ENCODE measurements around the gene PRKN. TPM values are rescaled to one million over a fixed set of nuclear protein-coding genes. Genes with fewer than 3 reads are reported as not detected.

The PRKN gene
- total RNA-seq, 2 donors from 2014 or later: 3.3 to 4.8 TPM

GRCh38 chr6:161631676-161632194 is 1095.8 kb downstream of the PRKN start:
- Histone ChIP-seq H3K9ac (ENCODE audit: extremely low read depth, low read length, poor library complexity, severe bottlenecking) (no peak overlapping the region), H3K4me1 (ENCODE audit: control insufficient read depth, insufficient read depth, low read length) (no peaks in the 10 kb centered on the region), H3K4me3 (ENCODE audit: low read length) (no peak overlapping the region), H3K27me3 (ENCODE audit: control insufficient read depth, insufficient read depth, low read length, poor library complexity, severe bottlenecking) (no peaks in the 10 kb centered on the region), H3K9me3 (ENCODE audit: control insufficient read depth, low read length) (no peaks in the 10 kb centered on the region), H3K27ac (ENCODE audit: low read depth, low read length) (no peak overlapping the region), H3K36me3 (ENCODE audit: control insufficient read depth, insufficient read depth, low read length) (no peaks in the 10 kb centered on the region)
- Mint-ChIP-seq H3K9me3 (peaks cover 6% of the 10 kb centered on the region), H3K27ac (no peak overlapping the region), H3K36me3 (ENCODE audit: low read depth) (no peaks in the 10 kb centered on the region), H3K27me3 (ENCODE audit: insufficient read depth) (peaks cover 6% of the 10 kb centered on the region), H3K4me3 (no peak overlapping the region), H3K4me1 (no peaks in the 10 kb centered on the region)
- WGBS, 2 experiments (ENCODE audit: insufficient coverage in 1 of 2, insufficient read length in 1 of 2): 83 to 86% methylated on average over 1 to 2 of the region's 2 CpGs
- TF ChIP-seq CTCF (conservative IDR thresholded peaks at IDR 0.05): no peak
- DNase-seq: no peak

- Histone ChIP-seq H3K4me1 (ENCODE audit: control insufficient read depth, insufficient read depth, low read length) (no peaks in the 10 kb centered on the region), H3K4me3 (ENCODE audit: low read length) (no peak overlapping the region), H3K27me3 (ENCODE audit: control insufficient read depth, insufficient read depth, low read length, poor library complexity, severe bottlenecking) (no peaks in the 10 kb centered on the region), H3K27ac (ENCODE audit: low read depth, low read length) (no peak overlapping the region), H3K9ac (ENCODE audit: extremely low read depth, low read length, poor library complexity, severe bottlenecking) (no peak overlapping the region), H3K36me3 (ENCODE audit: control insufficient read depth, insufficient read depth, low read length) (no peaks in the 10 kb centered on the region), H3K9me3 (ENCODE audit: control insufficient read depth, low read length) (peaks cover 10% of the 10 kb centered on the region)
- no peak overlapping the region for H3K4me3 Mint-ChIP-seq
- peaks cover 17% of the 10 kb centered on the region for H3K9me3 Mint-ChIP-seq
- H3K27ac Mint-ChIP-seq: no peak overlapping the region
- TF ChIP-seq CTCF (conservative IDR thresholded peaks at IDR 0.05): no peak
- no peak for DNase-seq
- WGBS, 2 experiments (ENCODE audit: insufficient coverage in 1 of 2, insufficient read length in 1 of 2): 83 to 85% methylated on average over 5 to 6 of the region's 6 CpGs
- peaks cover 6% of the 10 kb centered on the region for H3K27me3 Mint-ChIP-seq (ENCODE audit: insufficient read depth)
- no peaks in the 10 kb centered on the region for H3K4me1 Mint-ChIP-seq
- H3K36me3 Mint-ChIP-seq (ENCODE audit: low read depth): no peaks in the 10 kb centered on the region
These were observed 1096.9 kb downstream of the PRKN start for GRCh38 chr6:161630674-161631073.

- TF ChIP-seq CTCF (conservative IDR thresholded peaks at IDR 0.05): no peak
- H3K27ac ChIP-seq (ENCODE audit: low read depth, low read length): no peak overlapping the region
- Mint-ChIP-seq H3K27ac (no peak overlapping the region), H3K4me3 (no peak overlapping the region), H3K27me3 (ENCODE audit: insufficient read depth) (peaks cover 6% of the 10 kb centered on the region), H3K4me1 (no peaks in the 10 kb centered on the region), H3K9me3 (peaks cover 23% of the 10 kb centered on the region), H3K36me3 (ENCODE audit: low read depth) (no peaks in the 10 kb centered on the region)
- 89 to 91% methylated on average over 11 to 13 of the region's 13 CpGs for WGBS, 2 experiments (ENCODE audit: insufficient coverage in 1 of 2, insufficient read length in 1 of 2)
- peak overlapping the region; percentile 32 for H3K4me3 ChIP-seq (ENCODE audit: low read length)
- no peaks in the 10 kb centered on the region for H3K36me3 ChIP-seq (ENCODE audit: control insufficient read depth, insufficient read depth, low read length)
- H3K27me3 ChIP-seq (ENCODE audit: control insufficient read depth, insufficient read depth, low read length, poor library complexity, severe bottlenecking): no peaks in the 10 kb centered on the region
- DNase-seq: no peak
- H3K9me3 ChIP-seq (ENCODE audit: control insufficient read depth, low read length): peaks cover 13% of the 10 kb centered on the region
- no peak overlapping the region for H3K9ac ChIP-seq (ENCODE audit: extremely low read depth, low read length, poor library complexity, severe bottlenecking)
- H3K4me1 ChIP-seq (ENCODE audit: control insufficient read depth, insufficient read depth, low read length): no peaks in the 10 kb centered on the region
These were observed 1101.4 kb downstream of the PRKN start for GRCh38 chr6:161626132-161626676.

All from endodermal cell (in vitro differentiated cells).